GM19043 (cell line): ENCODE results near the gene GRIK2.

Source experiments
- ATAC-seq: cut with Tn5 transposase; IDR thresholded peaks from one replicate; pipeline ENCODE4 v1.9.1; 2021; ENCODE audit warnings: low read depth; ENCODE audit not compliant: unreplicated experiment

Gene GRIK2

DNA sequence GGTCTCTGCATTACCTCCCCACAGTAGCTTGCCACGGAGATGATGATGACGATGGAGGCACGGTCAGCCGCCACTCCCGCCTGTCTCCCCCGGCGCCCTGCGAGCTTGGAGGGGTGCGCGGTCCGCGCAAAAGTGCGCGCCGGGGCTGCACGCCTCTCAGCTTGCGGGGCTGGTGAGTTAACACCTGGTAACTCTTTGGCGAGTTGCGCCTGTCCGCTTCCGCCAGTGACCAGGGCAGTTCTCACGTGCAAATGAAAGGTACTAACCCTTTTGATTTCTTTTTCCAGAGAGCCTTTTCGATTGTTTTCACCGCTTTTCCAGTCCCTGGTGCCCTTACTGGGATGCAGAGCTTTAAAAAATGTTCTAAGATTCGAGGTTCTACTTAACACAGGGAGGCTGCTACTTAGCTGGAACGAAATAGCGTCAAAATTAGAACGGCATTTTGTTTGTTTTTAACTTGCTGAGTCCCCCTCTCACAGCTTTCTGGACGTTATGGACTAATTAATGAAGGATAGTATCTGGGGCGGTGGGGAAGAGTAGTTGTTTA lies 6.2 kb downstream of the GRIK2 start:
- no peak for ATAC-seq

DNA sequence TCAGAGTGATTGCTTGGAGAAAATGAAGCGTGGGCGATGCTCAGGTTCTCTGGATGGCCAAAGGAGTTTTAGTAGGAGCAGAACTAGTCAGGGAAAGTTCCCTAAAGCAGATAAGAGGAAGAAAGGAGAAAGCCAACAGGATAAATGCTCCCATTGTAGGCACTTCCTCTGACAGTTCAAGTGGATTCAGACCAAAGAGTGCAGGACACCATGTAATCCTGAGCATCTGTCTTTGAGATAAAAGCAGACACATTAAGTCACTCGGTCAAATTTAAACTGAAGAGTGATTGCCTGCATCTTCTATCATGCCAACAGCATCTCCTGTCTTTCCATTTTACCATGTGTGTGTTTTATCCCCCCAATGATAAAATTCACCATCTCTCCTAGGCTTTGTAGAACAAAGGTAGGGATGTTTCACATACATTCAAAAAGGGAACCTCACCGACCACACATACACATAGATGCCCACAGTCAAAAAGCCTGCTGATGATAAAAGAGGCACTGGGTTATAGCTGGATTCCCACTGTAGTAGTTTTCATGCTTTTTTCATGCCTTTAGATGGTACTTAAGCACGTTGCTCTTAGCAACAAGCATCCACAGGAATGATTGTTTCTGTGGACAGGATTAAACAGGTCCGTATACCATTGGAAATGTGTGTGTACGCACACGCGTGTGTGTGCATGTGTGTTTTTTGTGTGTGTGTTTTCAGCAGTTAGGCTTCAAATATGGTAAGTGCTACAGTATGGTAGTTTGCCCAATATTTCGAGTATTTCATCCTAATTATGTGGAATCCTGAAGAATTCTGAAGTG lies 7.0 kb downstream of the GRIK2 start:
- no peak for ATAC-seq

DNA sequence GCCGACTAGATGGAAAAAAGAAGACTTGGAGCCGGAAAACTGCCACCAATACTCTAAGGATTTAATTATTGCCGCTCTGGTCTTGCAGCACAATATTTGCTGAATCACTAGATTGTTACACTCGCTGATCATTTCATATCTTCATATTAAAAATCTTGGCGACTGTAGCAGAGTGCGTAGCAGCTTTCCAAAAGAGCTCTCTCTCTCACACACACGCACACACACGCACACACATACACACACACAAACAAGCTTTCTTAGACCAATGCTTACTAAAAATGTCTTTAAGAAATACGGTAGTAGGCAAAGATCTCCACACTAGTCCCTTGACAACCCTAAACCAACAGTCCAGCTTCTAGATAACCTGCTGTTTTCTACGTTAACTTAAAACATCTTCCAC lies 7.7 kb downstream of the GRIK2 start:
- no peak for ATAC-seq

DNA sequence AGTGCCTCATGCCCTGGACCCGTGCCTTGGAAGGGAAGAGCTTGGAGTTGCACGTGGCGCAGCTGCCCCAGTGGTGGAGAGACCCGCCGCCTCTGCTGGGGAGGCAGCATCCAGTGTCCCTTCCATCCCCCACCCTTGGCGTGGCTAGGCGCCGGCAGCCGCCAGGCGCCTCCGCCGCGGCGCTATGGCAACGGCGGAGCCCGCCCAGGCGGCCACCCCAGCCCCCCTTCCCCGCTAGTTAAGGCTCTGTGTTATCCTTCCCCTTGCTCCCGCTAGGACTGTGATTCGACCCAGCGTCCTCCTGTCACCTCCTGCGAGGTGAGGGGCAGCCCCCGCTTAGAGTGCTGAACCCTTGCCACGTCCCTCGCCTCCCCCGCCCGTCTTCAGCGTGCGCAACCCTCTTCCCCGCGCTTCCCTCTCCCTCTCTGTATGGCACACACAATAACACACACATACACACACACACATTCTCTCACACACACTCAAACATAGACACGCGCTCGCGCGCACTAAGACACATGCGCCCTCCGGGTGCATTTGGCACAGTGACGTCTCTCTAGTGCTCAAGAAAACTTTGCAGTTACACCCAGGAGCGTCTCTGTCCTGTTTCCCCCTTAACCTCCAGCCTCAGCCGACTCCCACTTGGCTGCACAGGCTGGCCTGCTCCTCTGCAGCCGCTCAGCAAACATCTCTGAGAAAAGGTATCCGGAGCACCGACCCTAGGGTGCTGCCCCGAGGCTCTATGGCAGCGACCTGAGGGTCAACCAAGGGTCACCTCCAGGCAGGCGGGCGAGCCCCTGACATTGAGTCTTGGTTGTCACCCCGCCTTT lies 8.5 kb downstream of the GRIK2 start:
- no peak for ATAC-seq

DNA sequence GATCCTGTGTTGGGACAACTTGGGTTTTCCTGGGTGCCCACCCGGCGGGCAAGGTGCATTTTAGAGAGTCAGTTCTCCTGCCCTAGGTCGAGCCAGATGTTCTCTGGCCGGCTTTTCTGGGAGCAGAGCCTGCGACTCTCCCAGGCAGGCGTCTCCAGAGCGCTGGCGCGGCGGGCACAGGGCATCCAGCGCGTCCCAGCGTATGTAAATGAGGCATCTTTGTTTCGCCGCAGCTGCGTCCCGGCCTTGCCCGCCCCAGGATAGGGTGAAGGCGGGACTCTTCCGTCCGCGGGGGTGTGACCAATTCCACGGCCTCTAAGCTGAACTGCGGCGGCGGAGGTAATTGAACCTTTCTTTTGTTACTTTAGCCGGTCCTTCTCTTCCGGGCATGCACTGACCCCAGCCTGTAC lies 9.1 kb downstream of the GRIK2 start:
- ATAC-seq = no peak

DNA sequence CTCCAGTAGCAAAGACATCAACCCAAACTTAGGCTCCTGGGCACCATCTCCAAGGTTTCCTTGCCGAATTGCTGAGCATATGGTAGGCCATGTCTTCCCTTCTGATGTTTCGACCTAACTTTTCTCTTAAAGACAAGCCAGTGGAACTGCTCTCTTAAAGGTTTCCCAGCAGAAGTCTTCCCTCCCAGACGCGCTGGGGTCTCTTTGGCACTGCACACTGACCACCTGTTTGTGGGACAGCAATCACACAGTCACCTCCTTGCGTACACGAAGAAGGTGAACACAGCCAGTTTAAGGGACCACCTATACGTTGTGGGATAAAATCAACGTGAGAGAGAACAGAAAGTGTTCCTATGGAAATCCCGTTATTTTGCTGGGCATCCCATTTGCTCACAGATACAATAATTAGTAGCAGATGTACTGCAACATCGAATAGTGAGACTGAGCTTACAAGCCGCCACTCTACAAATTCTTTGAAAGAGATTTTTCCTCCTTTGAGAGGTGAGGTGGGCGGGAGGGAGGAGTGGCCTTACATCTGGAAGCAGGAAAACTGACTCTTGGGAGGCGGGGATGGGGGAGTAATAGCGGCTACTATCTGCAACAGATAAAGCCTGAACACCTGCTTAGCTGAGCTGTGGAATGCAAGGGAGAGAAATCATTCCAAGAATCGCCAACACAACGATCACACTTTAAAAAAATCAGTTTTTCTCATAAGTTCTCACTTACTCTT lies 9.9 kb downstream of the GRIK2 start:
- no peak for ATAC-seq

DNA sequence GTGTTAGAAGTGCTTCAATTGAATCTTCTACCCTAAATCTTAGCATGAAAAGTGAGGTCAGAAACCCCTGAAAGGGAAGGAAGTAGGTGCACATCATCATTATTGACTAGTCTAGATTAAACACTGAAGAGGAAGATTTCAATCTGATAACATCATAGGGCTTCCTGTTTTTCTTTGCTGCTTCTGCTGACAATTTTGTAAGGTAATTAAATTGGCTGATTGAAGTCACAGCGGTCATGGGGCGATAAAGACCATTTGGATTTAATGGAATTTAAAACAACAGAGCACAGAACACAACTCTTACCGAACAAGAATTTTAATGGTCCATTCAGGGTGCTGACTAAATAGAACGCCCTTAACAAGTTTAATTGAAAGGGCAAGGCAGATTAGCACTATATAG lies 11.3 kb downstream of the GRIK2 start:
- ATAC-seq = no peak

DNA sequence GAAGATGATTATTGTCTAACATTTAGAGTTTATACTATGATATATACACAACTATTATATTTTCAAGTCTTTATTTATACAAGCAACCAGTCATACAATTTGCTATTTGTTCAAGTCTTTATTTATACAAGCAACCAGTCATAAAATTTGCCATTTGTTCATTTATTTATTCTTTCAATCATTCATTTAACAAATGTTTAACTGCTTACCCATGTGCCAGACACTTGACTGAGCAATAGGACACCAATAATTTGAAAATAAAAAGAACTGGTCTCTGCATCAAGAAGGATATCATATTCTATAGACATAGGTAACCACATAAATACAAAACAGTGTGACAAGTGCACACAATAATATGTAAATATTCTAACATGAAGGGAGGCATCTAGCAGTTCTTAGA lies 20.3 kb downstream of the GRIK2 start:
- no peak for ATAC-seq

DNA sequence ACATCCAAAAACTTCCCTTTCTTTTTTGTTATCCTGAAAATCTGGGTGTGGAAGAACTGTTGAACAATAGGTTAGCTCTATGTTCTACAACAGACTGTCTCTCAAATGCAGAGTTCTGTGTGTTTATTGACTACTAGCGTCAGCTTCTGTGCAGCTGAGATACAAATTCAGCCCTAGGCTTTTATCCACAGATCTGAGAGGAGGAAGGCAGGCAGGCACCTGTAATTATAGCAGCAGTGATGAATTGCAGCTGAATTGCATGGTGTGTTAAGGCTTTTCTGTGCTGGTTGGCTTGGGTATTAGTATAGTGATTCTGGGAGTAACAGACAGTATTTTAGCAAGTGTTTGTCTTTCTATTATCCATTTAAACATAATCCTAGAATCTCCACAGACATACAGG lies 24.4 kb downstream of the GRIK2 start:
- ATAC-seq = no peak

DNA sequence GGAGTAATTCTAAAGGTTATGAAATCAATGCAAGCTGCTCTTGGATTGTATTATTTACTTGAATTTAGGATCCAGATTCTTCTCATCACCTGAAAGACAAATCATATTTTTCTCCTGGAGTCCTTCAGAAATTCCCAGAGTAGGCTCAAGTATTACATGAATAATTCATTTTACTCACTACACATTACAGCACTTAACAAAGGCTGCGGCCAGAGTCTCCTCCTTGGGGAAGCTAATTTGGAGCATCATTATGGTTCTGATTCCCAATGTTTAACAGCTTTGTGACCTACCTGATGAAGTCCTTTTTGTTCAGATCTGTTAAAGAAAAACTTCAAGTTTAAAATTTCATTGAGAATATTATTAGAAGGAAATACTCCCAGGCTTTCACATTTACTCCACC lies 28.7 kb downstream of the GRIK2 start:
- ATAC-seq = no peak

DNA sequence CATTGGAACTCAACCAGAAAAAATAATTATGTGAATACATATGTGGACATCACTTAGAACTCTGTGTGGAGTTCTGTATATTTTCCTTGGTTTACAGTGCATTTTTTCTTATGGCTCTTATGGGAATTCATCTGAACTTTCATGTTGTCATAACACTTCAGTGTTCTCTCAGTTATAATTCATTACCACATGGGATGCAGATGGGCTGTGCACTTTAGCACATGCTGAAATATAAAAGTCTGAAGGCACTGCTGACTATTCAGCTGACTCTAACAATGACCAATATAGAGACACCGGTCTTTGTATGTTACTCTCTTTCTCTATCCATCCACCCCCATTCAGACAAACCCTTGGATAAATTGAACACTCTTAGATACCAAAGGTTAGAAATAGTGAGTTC lies 29.3 kb downstream of the GRIK2 start:
- ATAC-seq = no peak

DNA sequence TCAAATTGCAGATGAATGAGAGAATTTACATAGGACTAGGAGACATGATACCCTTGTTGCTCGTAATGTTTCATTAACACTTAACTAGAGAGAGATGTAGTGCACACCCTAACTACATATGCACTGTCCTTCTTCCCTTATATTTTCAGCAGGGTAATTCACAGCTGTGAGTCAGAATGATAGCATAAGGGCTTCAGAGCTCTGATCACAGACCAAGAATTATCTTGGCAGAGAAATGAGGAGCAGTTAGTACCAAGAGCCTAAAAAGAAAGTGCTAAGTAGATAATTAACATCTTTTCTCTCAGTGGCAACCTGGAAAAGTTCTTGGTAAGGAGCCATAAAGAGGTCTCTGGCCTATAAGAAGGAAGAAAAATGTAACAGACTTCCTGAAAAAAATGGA lies 35.8 kb downstream of the GRIK2 start:
- ATAC-seq = no peak

DNA sequence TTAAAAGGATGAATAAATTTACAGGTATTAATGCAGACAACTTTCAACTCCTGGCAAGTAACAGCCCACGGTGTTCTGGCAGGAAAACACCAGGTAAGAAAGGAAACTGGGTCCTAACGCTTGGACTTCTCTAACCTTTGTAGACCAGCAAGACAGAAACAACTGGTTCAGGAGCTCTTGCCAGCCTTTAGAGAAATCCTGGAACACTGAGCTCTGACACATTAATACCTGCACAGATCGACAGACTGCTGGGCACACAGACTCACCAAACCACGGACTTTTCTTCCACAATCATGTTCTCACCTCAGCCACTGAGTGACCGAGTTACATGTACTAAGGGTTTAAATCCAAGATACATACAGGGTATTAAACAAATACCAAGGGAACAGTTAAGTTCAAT lies 36.3 kb downstream of the GRIK2 start:
- no peak for ATAC-seq

DNA sequence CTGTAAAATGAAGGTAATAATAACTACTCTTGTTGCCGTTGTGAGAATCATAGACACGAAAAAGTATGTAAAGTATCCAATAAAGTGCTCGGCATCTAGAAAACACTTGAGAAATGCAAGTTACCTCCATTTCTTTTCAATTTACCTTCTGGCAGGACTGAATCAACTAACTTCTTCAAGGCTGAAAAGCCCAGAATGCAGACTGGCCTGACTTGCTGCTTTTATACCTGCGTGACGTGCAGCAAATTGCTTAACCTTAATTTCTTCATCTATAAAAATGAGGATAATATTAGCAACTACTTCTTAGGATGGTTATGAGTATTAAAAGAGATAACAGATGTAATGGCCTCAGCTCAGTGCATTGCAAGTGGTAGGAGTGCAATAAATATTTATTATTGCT lies 39.6 kb downstream of the GRIK2 start:
- no peak for ATAC-seq

DNA sequence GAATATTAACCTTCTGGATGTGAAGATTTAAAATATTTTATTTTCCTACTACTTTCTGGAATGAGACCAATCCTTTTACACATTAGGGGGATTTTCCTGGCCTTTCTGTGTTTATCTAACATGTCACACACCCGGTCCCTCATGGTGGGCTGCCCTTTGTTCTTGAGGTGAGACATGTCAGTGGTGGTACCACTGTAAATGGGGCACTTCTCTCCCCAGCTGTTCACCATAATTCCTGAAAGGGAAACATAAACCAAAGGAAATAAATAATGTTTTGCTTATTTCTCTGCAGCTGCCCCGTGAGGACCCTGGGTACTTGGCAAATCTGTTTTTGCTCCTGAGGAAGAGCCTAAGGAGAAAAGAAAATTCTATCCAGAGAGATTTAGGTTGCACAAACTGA lies 41.1 kb downstream of the GRIK2 start:
- no peak for ATAC-seq

DNA sequence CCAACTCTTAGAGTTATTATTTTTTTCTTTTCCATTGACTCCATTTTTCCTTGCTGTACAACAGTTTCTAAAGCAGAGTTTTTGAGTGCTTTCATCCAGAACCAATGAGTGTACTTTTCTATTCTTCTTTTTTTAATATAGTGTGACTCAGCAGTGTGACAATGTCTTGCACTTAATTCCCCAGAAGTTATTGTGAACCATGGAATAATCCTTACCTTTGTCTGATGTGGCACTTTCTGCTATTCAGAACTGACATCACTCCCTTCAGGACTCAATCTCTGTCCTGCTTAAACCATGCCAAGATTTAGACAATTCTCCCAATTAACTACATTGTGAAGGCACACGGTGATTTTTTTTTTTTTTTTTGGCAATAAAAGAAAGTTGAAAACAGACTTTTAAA lies 41.5 kb downstream of the GRIK2 start:
- ATAC-seq = no peak

DNA sequence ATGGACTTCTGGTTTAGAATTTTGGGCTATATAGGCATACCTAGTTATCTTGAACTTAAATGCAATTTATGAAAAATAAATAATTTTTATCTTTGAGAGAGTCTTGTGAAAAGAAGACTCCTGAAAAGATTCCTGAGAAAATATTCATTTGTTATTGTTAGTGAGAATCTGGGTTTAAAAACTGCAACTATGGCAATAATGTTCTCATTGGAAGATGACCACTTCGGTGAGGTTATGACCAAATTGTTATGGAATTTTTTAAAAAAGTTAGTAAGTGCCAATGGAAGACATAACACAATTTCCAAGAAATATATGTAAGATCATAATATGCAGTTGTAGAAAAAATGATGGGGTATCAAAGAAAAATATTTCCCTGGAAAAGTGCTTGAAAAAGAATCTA lies 46.3 kb downstream of the GRIK2 start:
- no peak for ATAC-seq

DNA sequence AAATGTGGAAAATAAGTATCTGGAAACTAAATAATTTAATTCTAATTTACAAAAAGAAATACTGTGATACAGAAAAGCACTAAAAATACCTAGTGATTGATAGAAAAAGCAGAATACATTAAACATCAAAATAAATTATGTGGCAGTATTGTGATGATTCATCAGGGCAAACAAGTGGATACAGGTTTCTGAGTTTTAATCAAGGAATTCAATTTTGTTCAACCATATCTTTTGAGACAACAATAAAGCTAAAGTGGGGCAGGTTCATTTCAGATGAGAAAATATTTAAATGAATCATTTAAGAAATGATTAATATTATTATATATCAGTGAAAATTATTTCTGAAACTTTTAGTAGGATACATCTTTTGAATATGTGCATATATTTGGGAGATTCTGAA lies 49.8 kb downstream of the GRIK2 start:
- no peak for ATAC-seq

DNA sequence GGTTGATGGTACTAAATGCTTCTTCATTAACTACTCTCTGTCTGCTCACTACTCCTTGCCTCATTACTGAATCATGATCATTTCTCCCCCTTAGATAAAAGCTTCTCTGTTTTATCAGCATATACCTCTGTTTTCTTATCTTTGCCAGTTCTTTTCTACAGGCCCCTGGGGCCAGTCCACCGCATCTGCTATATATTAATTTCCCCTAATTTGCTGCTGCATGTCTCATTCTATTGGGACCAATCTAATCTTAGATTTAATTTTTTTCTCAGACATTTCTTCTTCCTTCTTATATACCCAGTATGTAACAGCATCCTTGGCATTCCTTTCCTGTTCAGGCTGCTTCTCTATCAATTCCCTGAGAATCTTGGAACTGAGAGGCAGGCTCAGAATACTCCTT lies 51.2 kb downstream of the GRIK2 start:
- no peak for ATAC-seq

DNA sequence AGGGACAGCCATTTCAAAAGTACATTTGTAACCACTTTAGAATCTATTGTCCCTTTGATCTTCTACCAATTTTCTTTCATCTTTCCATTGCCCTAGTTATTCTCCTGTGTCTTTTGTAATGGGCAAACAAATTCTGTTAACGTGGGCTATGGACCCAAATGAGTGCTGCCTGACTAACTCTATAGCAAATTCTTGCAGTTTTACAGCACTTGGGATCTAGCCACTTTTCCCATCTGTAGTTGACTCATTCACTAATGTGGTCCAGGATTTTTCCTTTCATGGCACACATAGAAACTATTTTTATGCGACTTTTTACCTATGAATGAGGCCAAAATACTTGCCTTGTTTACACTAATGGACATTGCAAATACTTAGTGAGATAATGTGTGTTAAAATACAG lies 52.0 kb downstream of the GRIK2 start:
- no peak for ATAC-seq

DNA sequence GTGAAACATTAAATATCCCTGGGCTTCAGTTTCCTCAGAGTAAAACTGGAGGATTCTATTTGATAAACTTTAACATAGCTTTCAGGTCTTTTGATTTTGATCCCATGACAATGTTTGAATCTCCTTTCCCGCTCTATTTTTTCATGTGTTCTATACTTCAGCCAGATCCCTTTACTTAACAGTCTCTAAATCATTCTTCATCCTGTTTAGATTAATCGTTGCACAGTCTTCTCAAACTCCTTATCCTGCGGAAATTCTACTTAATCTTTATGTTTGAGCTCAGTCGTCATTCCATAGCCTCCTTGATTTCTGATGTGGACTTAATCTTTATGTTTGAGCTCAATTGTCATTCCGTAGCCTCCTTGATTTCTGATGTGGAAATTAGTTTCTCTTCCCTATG lies 57.4 kb downstream of the GRIK2 start:
- ATAC-seq = no peak
